Activated naive CD4-positive, alpha-beta T cell treated with Interleukin-2 at 50 U/mL for 16 hours (primary cell): Measurements from ENCODE around the gene RAN.
A peak's percentile ranks its signal among the peaks of the same experiment; 100 is the strongest.
"Not testable (repeated sequence)": the region's sequence is repeated elsewhere in the genome, so short reads cannot be mapped to it uniquely, and the experiment has no call there.

Experiments
- DNase-seq: peaks from one replicate; pipeline ENCODE4 v3.0.0-alpha.2; 2020

Gene RAN

GRCh38 chr12:130871286-130872178 is at the start of gene RAN:
TSS of gene RAN (plus strand) at chr12:130872066. CDS start at chr12:130872594, 528 bp downstream.
- peak; percentile 94 for DNase-seq

- no peak for DNase-seq
Observed at GRCh38 chr12:130825771-130826150, 46.1 kb upstream of the RAN start.

- DNase-seq: peak; percentile 77
Observed at GRCh38 chr12:130826151-130826801, 45.6 kb upstream of the RAN start.

GRCh38 chr12:130827432-130827831 is 44.4 kb upstream of the RAN start:
- DNase-seq: no peak

DNA sequence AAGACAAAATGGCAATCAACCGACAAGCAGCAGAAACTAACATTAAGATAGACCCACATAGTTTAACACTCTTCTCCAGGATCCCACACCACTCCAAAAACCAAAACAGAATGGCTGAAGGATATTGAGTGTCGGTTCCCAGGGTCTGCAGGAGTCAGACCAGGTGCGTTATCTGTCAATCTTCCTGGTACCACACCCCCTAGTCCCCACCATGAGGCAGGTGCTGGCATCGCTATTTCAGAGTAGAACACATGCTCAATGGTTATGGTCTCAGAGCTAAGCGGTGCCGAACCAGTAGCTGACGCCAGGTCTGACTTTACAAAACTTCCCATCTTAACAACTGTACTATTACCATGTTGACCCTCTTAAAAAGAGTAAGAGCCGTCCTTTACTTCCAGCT is 43.0 kb upstream of the RAN start:
- DNase-seq: no peak

GRCh38 chr12:130829391-130830245 is 42.2 kb upstream of the RAN start:
- DNase-seq: no peak

DNA sequence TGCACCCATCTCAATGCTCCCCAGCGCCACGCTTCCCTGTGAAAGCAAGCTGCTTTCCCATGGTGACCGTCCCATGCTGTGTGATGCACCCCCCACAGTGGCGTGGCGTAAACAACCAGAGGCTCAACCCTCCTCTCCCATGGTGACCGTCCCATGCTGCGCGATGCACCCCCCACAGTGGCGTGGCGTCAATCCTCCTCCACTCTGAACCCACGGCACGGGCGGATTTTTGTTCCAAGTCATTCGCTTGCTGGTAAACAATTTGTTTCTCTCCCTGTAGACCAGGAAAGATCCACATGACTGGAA is 41.7 kb upstream of the RAN start:
- no peak for DNase-seq

DNA sequence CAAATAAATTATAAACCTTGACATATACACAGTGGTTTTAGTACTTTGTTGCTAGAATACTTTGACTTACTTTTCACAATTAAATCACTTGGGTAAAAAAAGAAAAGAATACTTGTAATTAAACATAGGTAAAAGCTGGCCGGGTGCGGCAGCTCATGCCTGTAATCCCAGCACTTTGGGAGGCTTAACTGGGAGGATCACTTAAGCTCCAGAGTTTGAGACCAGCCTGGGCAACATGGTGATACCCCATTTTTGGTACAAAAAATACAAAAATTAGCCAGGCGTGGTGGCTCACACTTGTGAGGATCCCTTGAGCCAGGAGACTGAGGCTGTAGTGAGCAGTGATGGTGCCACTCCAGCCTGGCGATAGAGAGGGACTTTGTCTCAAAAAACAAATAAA is 40.6 kb upstream of the RAN start:
- no peak for DNase-seq

DNA sequence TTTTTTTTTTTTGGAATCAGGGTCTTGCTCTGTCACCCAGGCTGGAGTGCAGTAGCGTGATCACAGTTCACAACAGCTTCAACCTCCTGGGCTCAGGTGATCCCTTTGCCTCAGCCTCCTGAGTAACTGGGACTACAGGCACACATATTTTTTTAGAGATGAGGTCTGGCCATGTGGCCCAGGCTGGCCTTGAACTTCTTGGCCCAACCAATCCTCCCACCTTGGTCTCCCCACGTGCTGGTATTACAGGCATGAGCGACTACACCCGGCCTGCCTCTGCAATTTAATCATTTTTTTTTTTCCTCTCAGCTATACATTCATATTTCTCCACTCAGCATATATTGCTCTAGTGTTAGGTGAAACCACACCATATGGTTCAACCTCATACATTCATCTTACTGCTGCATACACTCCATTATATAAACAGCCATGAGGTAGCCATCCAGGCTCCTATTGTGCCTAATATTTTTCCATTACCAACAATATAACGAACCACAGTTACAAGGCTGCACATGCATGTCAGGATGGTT is 39.9 kb upstream of the RAN start:
- no peak for DNase-seq

DNA sequence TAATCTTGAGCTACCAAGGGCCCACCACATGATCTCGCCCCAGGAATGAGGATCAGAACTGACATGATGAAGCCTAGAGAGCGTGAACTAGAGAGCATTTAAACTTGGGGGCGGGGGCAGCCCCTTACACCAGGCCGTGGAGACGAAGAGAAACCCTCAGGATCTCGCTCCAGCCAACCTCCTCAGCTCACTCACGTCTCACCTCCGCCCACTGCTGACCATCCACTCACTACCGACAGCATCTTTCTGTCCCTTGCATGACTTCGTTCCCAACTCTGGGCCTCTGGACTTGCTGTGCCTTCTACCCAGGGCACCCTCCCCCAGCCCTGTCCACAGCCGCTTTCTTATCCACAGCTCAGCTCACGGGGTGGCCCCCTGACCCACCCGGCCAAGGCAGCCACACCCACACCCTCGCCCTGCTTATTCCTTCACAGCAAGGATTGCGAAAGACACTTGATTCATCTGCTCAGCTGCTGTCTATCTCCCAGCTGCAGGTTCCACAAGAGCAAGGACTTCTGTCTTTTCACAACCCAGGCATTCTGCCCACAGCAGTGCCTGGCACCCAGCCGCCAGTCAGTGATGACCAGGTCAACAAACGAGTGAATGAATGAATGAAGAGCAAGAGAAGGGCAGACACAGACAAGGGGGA is 39.2 kb upstream of the RAN start:
- no peak for DNase-seq

GRCh38 chr12:130835011-130835410 is 36.9 kb upstream of the RAN start:
- DNase-seq: no peak

DNA sequence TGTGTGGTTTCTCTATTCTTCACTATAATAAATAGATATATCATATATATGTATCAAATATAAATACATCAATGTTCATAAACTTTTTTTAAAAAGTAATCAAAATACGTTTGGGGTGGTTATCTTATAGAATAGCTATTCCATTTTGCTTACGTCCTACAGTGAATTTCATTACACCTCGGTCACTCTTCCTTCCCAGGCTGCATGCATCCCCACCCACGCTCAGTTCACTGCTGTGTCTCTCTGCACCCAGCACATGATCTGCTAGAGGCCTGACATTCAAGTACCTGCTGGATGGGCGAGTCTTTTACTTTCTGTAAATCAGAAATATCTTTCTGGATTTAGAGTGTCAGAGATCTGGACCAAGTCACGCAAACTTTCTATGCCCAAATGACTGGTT is 36.4 kb upstream of the RAN start:
- no peak for DNase-seq

GRCh38 chr12:130838284-130838950 is 33.4 kb upstream of the RAN start:
- peak; percentile 24 for DNase-seq

GRCh38 chr12:130838951-130839769 is 32.7 kb upstream of the RAN start, which contains the start of gene STX2:
TSS of gene STX2 (minus strand) at chr12:130839250. CDS start at chr12:130839099, 151 bp downstream.
- peak; percentile 90 for DNase-seq

- DNase-seq: no peak
Observed at GRCh38 chr12:130839770-130840404, 32.0 kb upstream of the RAN start.

- no peak for DNase-seq
Observed at GRCh38 chr12:130846369-130846768, 25.5 kb upstream of the RAN start.

DNA sequence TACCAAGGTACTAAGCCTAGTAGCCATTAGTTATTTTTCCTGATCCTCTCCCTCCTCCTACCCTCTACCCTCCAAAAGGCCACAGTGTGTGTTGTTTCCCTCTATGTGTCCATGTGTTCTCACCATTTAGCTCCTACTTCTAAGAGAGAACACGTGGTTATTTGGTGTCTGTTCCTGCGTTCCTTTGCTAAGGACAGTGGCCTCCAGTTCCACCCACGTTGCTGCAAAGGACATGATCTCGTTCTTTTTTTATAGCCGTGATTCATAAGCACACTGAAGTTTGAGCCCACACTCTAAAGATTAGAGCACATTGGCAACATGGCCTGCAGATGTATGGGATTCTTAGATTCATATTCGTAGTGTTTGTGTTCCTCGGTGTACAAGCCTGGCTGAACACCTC is 24.8 kb upstream of the RAN start:
- DNase-seq: no peak

- not testable (repeated sequence) for DNase-seq
Observed at GRCh38 chr12:130848105-130848504, 23.8 kb upstream of the RAN start.

DNA sequence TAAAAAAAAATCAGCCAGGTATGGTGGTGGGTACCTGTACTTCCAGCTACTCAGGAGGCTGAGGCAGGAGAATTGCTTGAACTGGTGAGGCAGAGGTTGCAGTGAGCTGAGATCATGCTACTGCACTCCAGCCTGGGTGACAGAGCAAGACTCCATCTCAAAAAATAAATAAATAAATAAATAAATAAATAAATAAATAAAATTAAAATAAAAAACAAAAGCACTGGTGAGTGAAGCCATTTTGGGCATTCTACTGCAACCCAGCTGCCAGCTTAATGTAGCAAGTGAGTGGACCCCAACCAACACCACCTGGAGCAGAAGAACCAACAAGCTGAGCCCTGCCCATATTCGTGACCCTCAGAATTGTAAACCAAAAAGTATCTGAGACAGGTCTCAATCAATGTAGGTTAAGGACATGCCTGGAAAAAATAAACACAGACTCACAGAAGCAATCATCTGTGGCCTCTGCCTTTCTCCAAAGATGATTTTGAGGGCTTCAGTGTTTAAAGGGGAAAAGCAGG is 23.0 kb upstream of the RAN start:
- not testable (repeated sequence) for DNase-seq
